GM12878 (cell line): ENCODE results near the gene IL17RC. TPM values are rescaled to one million over a fixed set of nuclear protein-coding genes. Genes with fewer than 3 reads are reported as not detected.

Source experiments
- ATAC-seq: fragments of 200-7000 bp; cut with Tn5 transposase; 3 replicates; pipeline ENCODE4 v1.9.1; 2020; ENCODE audit warnings: mild to moderate bottlenecking, moderate library complexity
- BruUV-seq: library from RNA; stranded (reverse); fragments of 400-500 nt; replicated peaks from 2 replicates; lab custom pipeline; 2021; lab: Mats Ljungman, UMichigan
- CTCF ChIA-PET: fragments of 300-600 bp; sonication (Branson Sonifier 250); formaldehyde crosslinking; extraction: SDS; loops from one replicate; lab custom pipeline; 2021; ENCODE audit warnings: inconsistent platforms; lab: Yijun Ruan, JAX
- POLR2A ChIA-PET: fragments of 350-600 bp; formaldehyde crosslinking; extraction: SDS; loops from one replicate; lab custom pipeline; 2021; ENCODE audit warnings: inconsistent platforms; lab: Charles Lee
- RAD21 ChIA-PET: fragments of 300-600 bp; sonication (Branson Sonifier 250); formaldehyde crosslinking; loops from one replicate; lab custom pipeline; 2023; ENCODE audit warnings: antibody characterized with exemption; ENCODE audit not compliant: unreplicated experiment; lab: Charles Lee
- SMC1A ChIA-PET: fragments of 300-600 bp; sonication (Branson Sonifier 250); formaldehyde crosslinking; loops from one replicate; lab custom pipeline; 2023; ENCODE audit not compliant: unreplicated experiment, uncharacterized antibody; lab: Charles Lee
- DNase-seq: peaks from one replicate; pipeline ENCODE4 v3.0.0-alpha.2; 2011; ENCODE audit warnings: low read depth, low spot score
- FAIRE-seq: peaks from 3 replicates; lab custom pipeline; 2011; peaks lifted over from hg19 to GRCh38; lab: Jason Lieb, UNC
- H2AFZ ChIP-seq: 2 replicates; pipeline ENCODE4 v1.6.0; 2011; ENCODE audit warnings: low read depth, low read length, control low read depth; ENCODE audit not compliant: control insufficient read depth
- H3K27ac ChIP-seq: 2 replicates; pipeline ENCODE4 v1.5.1; 2011; ENCODE audit warnings: control low read depth; ENCODE audit not compliant: control insufficient read depth, insufficient read depth
- H3K27me3 ChIP-seq, 2 experiments: replicated peaks in 1 of 2; 2 replicates each; pipeline versions ENCODE4 v1.6.0 to v1.6.1; 2011; ENCODE audit warnings: low read length in 1 of 2; ENCODE audit not compliant: control insufficient read depth in 2 of 2, insufficient read depth in 2 of 2
- H3K36me3 ChIP-seq, 2 experiments: 2 replicates each; pipeline ENCODE4 v1.5.1; 2011; ENCODE audit warnings: low read length in 1 of 2; ENCODE audit not compliant: control insufficient read depth in 2 of 2, insufficient read depth in 2 of 2
- H3K4me1 ChIP-seq: 2 replicates; pipeline ENCODE4 v1.6.1; 2011; ENCODE audit warnings: mild to moderate bottlenecking, low read length, moderate library complexity, mixed read lengths; ENCODE audit not compliant: control insufficient read depth, insufficient read depth
- H3K4me2 ChIP-seq: 2 replicates; pipeline ENCODE4 v1.6.0; 2011; ENCODE audit warnings: control low read depth; ENCODE audit not compliant: control insufficient read depth, insufficient read depth
- H3K4me3 ChIP-seq: fragments of 200-600 bp; sonication (generic); 2 replicates; pipeline ENCODE4 v1.5.1; 2016
- H3K79me2 ChIP-seq: 2 replicates; pipeline ENCODE4 v1.6.0; 2011; ENCODE audit warnings: low read length; ENCODE audit not compliant: control insufficient read depth, insufficient read depth
- H3K9ac ChIP-seq: 2 replicates; pipeline ENCODE4 v1.8.0; 2011; ENCODE audit warnings: low read length, control low read depth, mixed read lengths; ENCODE audit not compliant: control insufficient read depth, insufficient read depth
- H3K9me3 ChIP-seq: replicated peaks from 3 replicates; pipeline ENCODE4 v1.5.1; 2011; ENCODE audit warnings: mild to moderate bottlenecking, low read length; ENCODE audit not compliant: control insufficient read depth, insufficient read depth
- H4K20me1 ChIP-seq: 2 replicates; pipeline ENCODE4 v1.6.0; 2011; ENCODE audit not compliant: control insufficient read depth, insufficient read depth
- HDAC2 ChIP-seq: fragments of 200-600 bp; sonication (generic); IDR thresholded peaks from 2 replicates; pipeline ENCODE4 v1.6.1; 2017
- JUNB ChIP-seq: IDR thresholded peaks from 2 replicates; pipeline ENCODE4 v1.6.1; 2016; ENCODE audit warnings: antibody characterized with exemption, mild to moderate bottlenecking
- NFYA ChIP-seq: IDR thresholded peaks from 2 replicates; pipeline ENCODE4 v1.6.1; 2011; ENCODE audit warnings: low read depth, mild to moderate bottlenecking, low read length, improper control_type of control experiment, borderline replicate concordance
- NR2C1 ChIP-seq: fragments of 450-650 bp; IDR thresholded peaks from 2 replicates; pipeline ENCODE4 v1.6.1; 2017; ENCODE audit warnings: antibody characterized with exemption, mild to moderate bottlenecking, moderate library complexity
- NR2C2 ChIP-seq: IDR thresholded peaks from 2 replicates; pipeline ENCODE4 v1.6.1; 2011; ENCODE audit warnings: borderline replicate concordance, low read depth; ENCODE audit not compliant: control insufficient read depth, insufficient read length
- PAX8 ChIP-seq: fragments of 450-650 bp; IDR thresholded peaks from 2 replicates; pipeline ENCODE4 v1.6.1; 2017; ENCODE audit warnings: mild to moderate bottlenecking, moderate library complexity
- PBX3 ChIP-seq: IDR thresholded peaks from 2 replicates; pipeline ENCODE4 v1.6.1; 2011; ENCODE audit warnings: mild to moderate bottlenecking, low read depth, low read length, moderate library complexity; ENCODE audit not compliant: insufficient replicate concordance
- POLR2AphosphoS2 ChIP-seq: IDR thresholded peaks from 2 replicates; pipeline ENCODE4 v1.6.1; 2011; ENCODE audit warnings: low read depth, mild to moderate bottlenecking, low read length, improper control_type of control experiment, moderate library complexity
- SUZ12 ChIP-seq: fragments of 200-600 bp; sonication (generic); IDR thresholded peaks from one replicate; pipeline ENCODE4 v1.6.1; 2018; ENCODE audit warnings: antibody characterized with exemption, mild to moderate bottlenecking; ENCODE audit not compliant: unreplicated experiment
- WGBS: methylation state at CpG from one replicate; pipeline ENCODE4 v1.1.6; 2016; ENCODE audit warnings: low lambda C conversion rate; ENCODE audit not compliant: insufficient replicate concordance, insufficient coverage; ENCODE audit errors: missing lambda C conversion rate; 5-methylcytosine and 5-hydroxymethylcytosine counted together
- in situ Hi-C: fragments of 300-500 bp; cut with MboI; formaldehyde crosslinking; loops from 9 replicates; pipeline ENCODE4 v1.14.3; 2018; ENCODE audit warnings: mixed read lengths
- intact Hi-C: fragments of 100-400 bp; cut with micrococcal nuclease; formaldehyde crosslinking; loops from one replicate; pipeline ENCODE4 v1.14.2; 2022; ENCODE audit not compliant: unreplicated experiment
- polyA plus RNA-seq, 11 experiments: library from polyadenylated mRNA; depleted of rRNA in 4 of 11; unstranded in 6 of 11; stranded (reverse) in 5 of 11; fragments of >200 nt; fragmentation: Nextera tagmentation in 4 of 11; fragmentation: Illumina TruSeq in 1 of 11; extraction: Ambion mirVana in 4 of 11; extraction: Trizol in 1 of 11; gene quantifications; 1 replicate in 1 of 11; 2 replicates in 10 of 11; pipeline versions ENCODE4 v1.2.1 to v1.2.3, GENCODE V29; 2011 to 2016; ENCODE audit warnings: inconsistent platforms in 2 of 11, missing spikeins in 2 of 11, low read depth in 1 of 11
- total RNA-seq, 4 experiments: library from RNA; depleted of rRNA in 3 of 4; stranded (reverse); fragments of >200 nt in 3 of 4; fragmentation: Illumina TruSeq in 1 of 4; extraction: Trizol in 1 of 4; gene quantifications; 2 replicates each; pipeline versions ENCODE4 v1.2.1 to v1.2.3, GENCODE V29; 2013 to 2021
- TF ChIP-seq, protein P1 (sequence below): fragments of 150-350 bp; IDR thresholded peaks from 2 replicates; pipeline ENCODE4 v1.6.1; 2016; ENCODE audit warnings: low read depth, low read length
- TF ChIP-seq, protein P2 (sequence below): fragments of 450-650 bp; formaldehyde crosslinking; IDR thresholded peaks from 2 replicates; pipeline ENCODE4 v1.4.0; 2022; ENCODE audit warnings: mild to moderate bottlenecking, moderate library complexity
- TF ChIP-seq, protein P3 (sequence below): fragments of 450-650 bp; IDR thresholded peaks from 2 replicates; pipeline ENCODE4 v1.6.1; 2018; ENCODE audit warnings: mild to moderate bottlenecking, low read depth, moderate library complexity; ENCODE audit not compliant: partially characterized antibody

Gene IL17RC
- total and polyA plus RNA-seq, 10 of the 15 experiments (the other 5 are each of a cell fraction or from before 2014, with no cell fraction given), result 0.07 to 4.4 (median 0.34) TPM; not detected in 3

- WGBS, result 37% methylated on average over 12 of the region's 12 CpGs
- Histone ChIP-seq H3K9ac (no peak overlapping the region), H4K20me1 (no peaks in the 10 kb centered on the region), H3K27me3 (peaks cover 0 to 2% of the 10 kb centered on the region in 2 experiments; a peak in 1 of 4 replicates), H3K4me2 (no peak overlapping the region), H3K4me1 (no peaks in the 10 kb centered on the region), H3K79me2 (no peaks in the 10 kb centered on the region), H3K27ac (no peak overlapping the region), H2AFZ (no peak overlapping the region), H3K9me3 (no peaks in the 10 kb centered on the region), H3K36me3 (no peaks in the 10 kb centered on the region), H3K4me3 (no peak overlapping the region)
- ATAC-seq (no peak), DNase-seq (no peak), FAIRE-seq (no peak)
- POLR2A ChIA-PET, result no interaction called here
- in situ Hi-C loops (no loop called here), intact Hi-C loops (no loop called here)
- TF ChIP-seq, protein P1, sequence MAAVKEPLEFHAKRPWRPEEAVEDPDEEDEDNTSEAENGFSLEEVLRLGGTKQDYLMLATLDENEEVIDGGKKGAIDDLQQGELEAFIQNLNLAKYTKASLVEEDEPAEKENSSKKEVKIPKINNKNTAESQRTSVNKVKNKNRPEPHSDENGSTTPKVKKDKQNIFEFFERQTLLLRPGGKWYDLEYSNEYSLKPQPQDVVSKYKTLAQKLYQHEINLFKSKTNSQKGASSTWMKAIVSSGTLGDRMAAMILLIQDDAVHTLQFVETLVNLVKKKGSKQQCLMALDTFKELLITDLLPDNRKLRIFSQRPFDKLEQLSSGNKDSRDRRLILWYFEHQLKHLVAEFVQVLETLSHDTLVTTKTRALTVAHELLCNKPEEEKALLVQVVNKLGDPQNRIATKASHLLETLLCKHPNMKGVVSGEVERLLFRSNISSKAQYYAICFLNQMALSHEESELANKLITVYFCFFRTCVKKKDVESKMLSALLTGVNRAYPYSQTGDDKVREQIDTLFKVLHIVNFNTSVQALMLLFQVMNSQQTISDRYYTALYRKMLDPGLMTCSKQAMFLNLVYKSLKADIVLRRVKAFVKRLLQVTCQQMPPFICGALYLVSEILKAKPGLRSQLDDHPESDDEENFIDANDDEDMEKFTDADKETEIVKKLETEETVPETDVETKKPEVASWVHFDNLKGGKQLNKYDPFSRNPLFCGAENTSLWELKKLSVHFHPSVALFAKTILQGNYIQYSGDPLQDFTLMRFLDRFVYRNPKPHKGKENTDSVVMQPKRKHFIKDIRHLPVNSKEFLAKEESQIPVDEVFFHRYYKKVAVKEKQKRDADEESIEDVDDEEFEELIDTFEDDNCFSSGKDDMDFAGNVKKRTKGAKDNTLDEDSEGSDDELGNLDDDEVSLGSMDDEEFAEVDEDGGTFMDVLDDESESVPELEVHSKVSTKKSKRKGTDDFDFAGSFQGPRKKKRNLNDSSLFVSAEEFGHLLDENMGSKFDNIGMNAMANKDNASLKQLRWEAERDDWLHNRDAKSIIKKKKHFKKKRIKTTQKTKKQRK, result no peak
- TF ChIP-seq NFYA (no peak), JUNB (no peak), PAX8 (no peak), NR2C2 (no peak), POLR2AphosphoS2 (no peak), SUZ12 (no peak), HDAC2 (no peak), NR2C1 (no peak), PBX3 (no peak)
- TF ChIP-seq, protein P2, sequence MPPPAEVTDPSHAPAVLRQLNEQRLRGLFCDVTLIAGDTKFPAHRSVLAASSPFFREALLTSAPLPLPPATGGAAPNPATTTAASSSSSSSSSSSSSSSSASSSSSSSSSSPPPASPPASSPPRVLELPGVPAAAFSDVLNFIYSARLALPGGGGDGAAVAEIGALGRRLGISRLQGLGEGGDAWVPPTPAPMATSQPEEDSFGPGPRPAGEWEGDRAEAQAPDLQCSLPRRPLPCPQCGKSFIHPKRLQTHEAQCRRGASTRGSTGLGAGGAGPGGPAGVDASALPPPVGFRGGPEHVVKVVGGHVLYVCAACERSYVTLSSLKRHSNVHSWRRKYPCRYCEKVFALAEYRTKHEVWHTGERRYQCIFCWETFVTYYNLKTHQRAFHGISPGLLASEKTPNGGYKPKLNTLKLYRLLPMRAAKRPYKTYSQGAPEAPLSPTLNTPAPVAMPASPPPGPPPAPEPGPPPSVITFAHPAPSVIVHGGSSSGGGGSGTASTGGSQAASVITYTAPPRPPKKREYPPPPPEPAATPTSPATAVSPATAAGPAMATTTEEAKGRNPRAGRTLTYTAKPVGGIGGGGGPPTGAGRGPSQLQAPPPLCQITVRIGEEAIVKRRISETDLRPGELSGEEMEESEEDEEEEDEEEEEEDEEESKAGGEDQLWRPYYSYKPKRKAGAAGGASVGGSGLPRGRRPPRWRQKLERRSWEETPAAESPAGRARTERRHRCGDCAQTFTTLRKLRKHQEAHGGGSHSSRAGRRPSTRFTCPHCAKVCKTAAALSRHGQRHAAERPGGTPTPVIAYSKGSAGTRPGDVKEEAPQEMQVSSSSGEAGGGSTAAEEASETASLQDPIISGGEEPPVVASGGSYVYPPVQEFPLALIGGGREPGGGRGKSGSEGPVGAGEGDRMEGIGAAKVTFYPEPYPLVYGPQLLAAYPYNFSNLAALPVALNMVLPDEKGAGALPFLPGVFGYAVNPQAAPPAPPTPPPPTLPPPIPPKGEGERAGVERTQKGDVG (CRISPR knock-in tag), result no peak
- TF ChIP-seq, protein P3, sequence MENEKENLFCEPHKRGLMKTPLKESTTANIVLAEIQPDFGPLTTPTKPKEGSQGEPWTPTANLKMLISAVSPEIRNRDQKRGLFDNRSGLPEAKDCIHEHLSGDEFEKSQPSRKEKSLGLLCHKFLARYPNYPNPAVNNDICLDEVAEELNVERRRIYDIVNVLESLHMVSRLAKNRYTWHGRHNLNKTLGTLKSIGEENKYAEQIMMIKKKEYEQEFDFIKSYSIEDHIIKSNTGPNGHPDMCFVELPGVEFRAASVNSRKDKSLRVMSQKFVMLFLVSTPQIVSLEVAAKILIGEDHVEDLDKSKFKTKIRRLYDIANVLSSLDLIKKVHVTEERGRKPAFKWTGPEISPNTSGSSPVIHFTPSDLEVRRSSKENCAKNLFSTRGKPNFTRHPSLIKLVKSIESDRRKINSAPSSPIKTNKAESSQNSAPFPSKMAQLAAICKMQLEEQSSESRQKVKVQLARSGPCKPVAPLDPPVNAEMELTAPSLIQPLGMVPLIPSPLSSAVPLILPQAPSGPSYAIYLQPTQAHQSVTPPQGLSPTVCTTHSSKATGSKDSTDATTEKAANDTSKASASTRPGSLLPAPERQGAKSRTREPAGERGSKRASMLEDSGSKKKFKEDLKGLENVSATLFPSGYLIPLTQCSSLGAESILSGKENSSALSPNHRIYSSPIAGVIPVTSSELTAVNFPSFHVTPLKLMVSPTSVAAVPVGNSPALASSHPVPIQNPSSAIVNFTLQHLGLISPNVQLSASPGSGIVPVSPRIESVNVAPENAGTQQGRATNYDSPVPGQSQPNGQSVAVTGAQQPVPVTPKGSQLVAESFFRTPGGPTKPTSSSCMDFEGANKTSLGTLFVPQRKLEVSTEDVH, result no peak
- RAD21 ChIA-PET, result interaction anchor here (1.2 kb wide), 1 partner anchor 22 kb away, joined by 5 read pairs; no protein-coding TSS in a partner anchor
- no TSS peak for BruUV-seq
- CTCF ChIA-PET, result interaction anchor here (0.6 kb wide), 1 partner anchor 34 kb away, joined by 4 read pairs; no protein-coding TSS in a partner anchor
- SMC1A ChIA-PET, result no interaction called here
These were observed 49.8 kb upstream of the IL17RC start for GRCh38 chr3:9867106-9867505.
